Measurements from ENCODE around the gene SLC16A1. TPM values are rescaled to one million over a fixed set of nuclear protein-coding genes. Genes with fewer than 3 reads are reported as not detected.

The SLC16A1 gene
- total RNA-seq, 1 experiment from 2014 or later = 328 TPM

GRCh38 chr1:112911506-112912220 lies 44.3 kb downstream of the SLC16A1 start (continued):
- TF ChIP-seq ZNF425 (CRISPR knock-in tag; conservative IDR thresholded peaks at IDR 0.05) (0 out of 2 replicates have a peak, but pooled peaks have one; percentile 64), SMAD4 (CRISPR knock-in tag; IDR thresholded peaks at IDR 0.05) (no peak)

DNA sequence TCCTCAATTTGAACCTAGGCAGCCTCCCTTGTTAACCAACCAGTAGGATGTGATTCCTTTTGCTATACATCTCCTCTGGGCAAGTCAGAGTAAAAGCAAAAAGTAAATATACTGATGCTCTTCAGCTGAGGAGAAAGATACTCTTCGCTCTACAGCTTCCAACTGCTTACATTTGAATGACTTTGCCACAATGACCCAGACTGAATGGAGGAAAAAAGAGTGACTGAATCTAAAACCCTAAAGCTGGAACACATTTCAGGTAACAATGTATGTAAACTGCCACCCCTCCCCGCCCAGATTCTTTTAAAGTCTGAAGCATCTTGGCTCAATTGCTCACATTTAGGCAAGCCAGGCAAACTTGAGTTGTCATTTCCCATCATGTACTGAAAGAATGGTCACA lies 46.1 kb downstream of the SLC16A1 start:
- H3K27me3 Mint-ChIP-seq (ENCODE audit: low read depth) = no peaks in the 10 kb centered on the region
- ChIA-PET POLR2A (interaction anchor here (0.5 kb wide), 1 partner anchor 133 kb away, joined by 4 read pairs; no protein-coding TSS in a partner anchor), CTCF (interaction anchor here (2.2 kb wide), 1 partner anchor 133 kb away, joined by 8 read pairs; no protein-coding TSS in a partner anchor)
- peaks cover 17% of the 10 kb centered on the region for H3K36me3 Mint-ChIP-seq
- DNase-seq (ENCODE audit: low spot score) (no peak), ATAC-seq (no peak; the same call in 1 of the 2 replicates)
- H3K4me3 Mint-ChIP-seq = no peak overlapping the region
- no peak for TF ChIP-seq CTCF (IDR thresholded peaks at IDR 0.05)
- TF ChIP-seq ZNF396 (CRISPR knock-in tag; IDR thresholded peaks at IDR 0.05; ENCODE audit: borderline replicate concordance) = no peak
- TF ChIP-seq EMX1 (CRISPR knock-in tag; IDR thresholded peaks at IDR 0.05) = no peak
- peaks cover 92% of the 10 kb centered on the region for H3K4me1 Mint-ChIP-seq
- H3K27ac Mint-ChIP-seq = peak overlapping the region; percentile 94
- no peaks in the 10 kb centered on the region for H3K9me3 Mint-ChIP-seq

DNA sequence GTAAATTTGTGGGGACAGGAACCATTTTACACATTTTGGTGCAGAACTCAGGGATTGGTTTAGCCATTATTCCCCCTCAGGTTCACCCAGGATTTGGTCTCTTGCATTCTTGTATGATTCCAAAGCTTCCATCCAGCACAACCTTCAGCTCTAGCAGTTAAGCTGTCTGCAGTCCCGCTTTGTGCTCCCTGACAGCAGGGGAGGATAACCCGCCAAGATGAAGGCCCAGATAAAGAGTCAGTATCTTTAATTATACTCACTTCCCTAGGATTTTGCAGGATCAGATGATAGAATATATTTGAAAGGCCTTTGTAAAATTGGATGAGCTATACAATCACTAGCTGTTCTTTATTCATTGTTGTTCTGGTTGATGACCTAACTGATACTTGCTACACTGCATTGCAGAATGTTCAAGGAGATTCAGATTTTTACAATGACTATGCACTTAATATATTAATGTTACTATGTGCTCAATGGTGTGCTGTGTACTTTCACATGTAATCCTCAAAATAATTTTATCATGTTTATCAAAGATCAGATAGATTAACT lies 49.8 kb downstream of the SLC16A1 start:
- peak; percentile 46 for ATAC-seq
- Mint-ChIP-seq H3K9me3 (no peaks in the 10 kb centered on the region), H3K27ac (peak overlapping the region; percentile 97), H3K4me3 (no peak overlapping the region), H3K27me3 (ENCODE audit: low read depth) (no peaks in the 10 kb centered on the region), H3K4me1 (peaks cover 75% of the 10 kb centered on the region), H3K36me3 (0 out of 2 replicates have a peak, but pooled peaks cover 3% of the 10 kb centered on the region)
- TF ChIP-seq, protein P1, sequence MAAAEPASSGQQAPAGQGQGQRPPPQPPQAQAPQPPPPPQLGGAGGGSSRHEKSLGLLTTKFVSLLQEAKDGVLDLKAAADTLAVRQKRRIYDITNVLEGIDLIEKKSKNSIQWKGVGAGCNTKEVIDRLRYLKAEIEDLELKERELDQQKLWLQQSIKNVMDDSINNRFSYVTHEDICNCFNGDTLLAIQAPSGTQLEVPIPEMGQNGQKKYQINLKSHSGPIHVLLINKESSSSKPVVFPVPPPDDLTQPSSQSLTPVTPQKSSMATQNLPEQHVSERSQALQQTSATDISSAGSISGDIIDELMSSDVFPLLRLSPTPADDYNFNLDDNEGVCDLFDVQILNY (CRISPR knock-in tag; IDR thresholded peaks at IDR 0.05) = no peak
- TF ChIP-seq NFYB (CRISPR knock-in tag; conservative IDR thresholded peaks at IDR 0.05; ENCODE audit: low read depth) (no peak), FOXJ3 (CRISPR knock-in tag; IDR thresholded peaks at IDR 0.05; ENCODE audit: borderline replicate concordance) (no peak), SP1 (CRISPR knock-in tag; conservative IDR thresholded peaks at IDR 0.05) (no peak), ZNF219 (CRISPR knock-in tag; IDR thresholded peaks at IDR 0.05; ENCODE audit: borderline replicate concordance) (no peak), ZNF671 (CRISPR knock-in tag; IDR thresholded peaks at IDR 0.05) (no peak), EMX1 (CRISPR knock-in tag; IDR thresholded peaks at IDR 0.05) (no peak), ZNF317 (CRISPR knock-in tag; IDR thresholded peaks at IDR 0.05; ENCODE audit: borderline replicate concordance, low read depth) (peak; percentile 99), TEAD1 (CRISPR knock-in tag; IDR thresholded peaks at IDR 0.05) (0 out of 2 replicates have a peak, but pooled peaks have one; percentile 20), SMAD3 (CRISPR knock-in tag; IDR thresholded peaks at IDR 0.05; ENCODE audit: borderline replicate concordance) (no peak), ZNF121 (CRISPR knock-in tag; IDR thresholded peaks at IDR 0.05) (no peak), JUN (CRISPR knock-in tag; IDR thresholded peaks at IDR 0.05) (no peak)
- DNase-seq (ENCODE audit: low spot score) = no peak
- ChIA-PET CTCF (interaction anchor here (1.0 to 3.0 kb wide), 6 partner anchors 26 to 190 kb away, joined by 3 to 20 read pairs (median 8); partner anchors contain the start of genes LRIG2 and PPM1J), POLR2A (interaction anchor here (1.8 kb wide), 1 partner anchor 136 kb away, joined by 4 read pairs; no protein-coding TSS in a partner anchor)
